ENCODE measurements around the gene KPTN. TPM values are rescaled to one million over a fixed set of nuclear protein-coding genes. Genes with fewer than 3 reads are reported as not detected.

KPTN gene
- total and polyA plus RNA-seq, 2 experiments from 2014 or later = 10.4 to 20.6 TPM

DNA sequence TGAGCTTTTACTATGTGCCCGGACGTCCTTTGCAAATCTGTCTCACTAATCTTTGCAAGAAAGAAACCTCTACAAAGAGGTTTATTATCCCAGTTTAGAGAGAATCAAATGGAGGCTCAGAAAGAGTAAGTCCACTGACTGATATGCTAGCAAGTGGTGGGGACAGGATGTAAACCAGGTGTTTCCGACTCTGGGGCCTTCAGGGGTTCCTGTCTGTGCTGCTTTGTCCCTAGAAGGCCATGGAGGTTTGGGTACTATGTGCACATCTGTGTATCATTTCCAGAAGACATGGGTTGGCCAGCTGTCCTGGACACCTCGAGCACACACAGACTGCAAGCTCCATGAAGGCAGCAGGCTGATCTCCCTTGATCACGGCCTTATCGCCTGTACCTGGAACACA lies 1.2 kb upstream of the KPTN start:
- Histone ChIP-seq H3K27ac (peak overlapping the region; percentile 10), H3K9me3 (ENCODE audit: low read depth) (no peaks in the 10 kb centered on the region), H3K27me3 (no peaks in the 10 kb centered on the region), H3K4me1 (ENCODE audit: low read depth) (no peaks in the 10 kb centered on the region), H3K4me3 (no peak overlapping the region), H3K36me3 (peaks cover 2% of the 10 kb centered on the region)
- DNase-seq (ENCODE audit: low read depth in 1 of 2, low spot score in 1 of 2) = no peak
- TF ChIP-seq, protein P1, sequence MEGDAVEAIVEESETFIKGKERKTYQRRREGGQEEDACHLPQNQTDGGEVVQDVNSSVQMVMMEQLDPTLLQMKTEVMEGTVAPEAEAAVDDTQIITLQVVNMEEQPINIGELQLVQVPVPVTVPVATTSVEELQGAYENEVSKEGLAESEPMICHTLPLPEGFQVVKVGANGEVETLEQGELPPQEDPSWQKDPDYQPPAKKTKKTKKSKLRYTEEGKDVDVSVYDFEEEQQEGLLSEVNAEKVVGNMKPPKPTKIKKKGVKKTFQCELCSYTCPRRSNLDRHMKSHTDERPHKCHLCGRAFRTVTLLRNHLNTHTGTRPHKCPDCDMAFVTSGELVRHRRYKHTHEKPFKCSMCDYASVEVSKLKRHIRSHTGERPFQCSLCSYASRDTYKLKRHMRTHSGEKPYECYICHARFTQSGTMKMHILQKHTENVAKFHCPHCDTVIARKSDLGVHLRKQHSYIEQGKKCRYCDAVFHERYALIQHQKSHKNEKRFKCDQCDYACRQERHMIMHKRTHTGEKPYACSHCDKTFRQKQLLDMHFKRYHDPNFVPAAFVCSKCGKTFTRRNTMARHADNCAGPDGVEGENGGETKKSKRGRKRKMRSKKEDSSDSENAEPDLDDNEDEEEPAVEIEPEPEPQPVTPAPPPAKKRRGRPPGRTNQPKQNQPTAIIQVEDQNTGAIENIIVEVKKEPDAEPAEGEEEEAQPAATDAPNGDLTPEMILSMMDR (IDR thresholded peaks at IDR 0.05; ENCODE audit: low read depth, low read length) = no peak

DNA sequence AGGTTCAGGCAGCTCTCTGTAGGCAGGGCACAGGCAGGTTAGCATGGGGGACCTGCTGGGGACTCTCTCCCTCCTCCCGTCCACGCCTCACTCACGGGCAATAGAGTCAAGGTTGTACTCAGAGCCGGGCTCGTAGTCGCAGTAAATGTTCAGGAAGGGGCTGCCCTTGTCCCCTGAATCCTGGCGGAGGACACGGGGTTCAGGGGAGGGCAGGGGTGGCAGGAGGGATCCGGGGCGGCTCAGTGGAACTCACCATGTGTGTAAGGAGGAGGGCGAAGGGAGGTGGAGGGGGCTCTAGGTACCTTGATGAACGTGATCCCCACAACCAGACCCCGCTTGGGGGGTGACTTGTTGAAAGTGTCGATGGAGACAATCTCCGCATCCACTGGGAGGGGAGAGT lies 819 bp downstream of the KPTN start:
- TF ChIP-seq, protein P1 (IDR thresholded peaks at IDR 0.05; ENCODE audit: low read depth, low read length) = no peak
- H3K4me3 ChIP-seq = no peak overlapping the region
- DNase-seq (ENCODE audit: low read depth in 1 of 2, low spot score in 1 of 2) = no peak

DNA sequence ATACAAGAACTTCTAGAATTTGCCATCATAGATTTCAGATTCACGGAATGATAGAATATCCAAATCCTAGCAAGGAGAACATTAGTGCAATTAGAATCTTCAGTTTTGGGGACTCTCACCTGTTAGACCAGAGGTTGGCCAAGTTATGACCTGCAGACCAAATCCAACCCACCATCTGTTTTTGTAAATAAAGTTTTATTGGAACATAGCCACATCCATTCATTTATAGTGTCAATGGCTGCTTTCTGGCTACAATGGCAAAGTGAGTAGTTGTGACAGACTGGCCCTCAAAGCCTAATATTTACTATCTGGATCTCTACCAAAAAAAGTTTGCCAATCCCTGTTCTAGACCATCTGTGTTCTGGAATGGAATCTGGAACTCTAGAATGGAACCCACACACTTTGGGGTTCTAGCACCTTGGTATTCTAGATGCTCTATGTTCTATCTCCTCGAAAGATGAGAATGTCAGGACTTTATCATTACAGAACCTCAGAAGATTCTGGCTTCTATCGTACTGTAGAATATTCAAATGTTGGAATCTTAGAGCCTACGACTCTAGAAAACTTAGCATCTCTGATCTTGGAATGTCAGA lies 2.5 kb downstream of the KPTN start:
- Histone ChIP-seq H3K4me1 (ENCODE audit: low read depth) (no peaks in the 10 kb centered on the region), H3K27ac (no peak overlapping the region), H3K9me3 (ENCODE audit: low read depth) (no peaks in the 10 kb centered on the region), H3K4me3 (no peak overlapping the region), H3K36me3 (no peaks in the 10 kb centered on the region), H3K27me3 (no peaks in the 10 kb centered on the region)
- TF ChIP-seq, protein P1 (IDR thresholded peaks at IDR 0.05; ENCODE audit: low read depth, low read length) = no peak
- no peak for DNase-seq (ENCODE audit: low read depth in 1 of 2, low spot score in 1 of 2)

More for the DNA sequence above, 819 bp downstream of the KPTN start:
- H3K4me1 ChIP-seq (ENCODE audit: low read depth) = no peaks in the 10 kb centered on the region
- no peaks in the 10 kb centered on the region for H3K27me3 ChIP-seq
- no peak overlapping the region for H3K27ac ChIP-seq
- H3K9me3 ChIP-seq (ENCODE audit: low read depth) = no peaks in the 10 kb centered on the region
- H3K36me3 ChIP-seq = no peaks in the 10 kb centered on the region

DNA sequence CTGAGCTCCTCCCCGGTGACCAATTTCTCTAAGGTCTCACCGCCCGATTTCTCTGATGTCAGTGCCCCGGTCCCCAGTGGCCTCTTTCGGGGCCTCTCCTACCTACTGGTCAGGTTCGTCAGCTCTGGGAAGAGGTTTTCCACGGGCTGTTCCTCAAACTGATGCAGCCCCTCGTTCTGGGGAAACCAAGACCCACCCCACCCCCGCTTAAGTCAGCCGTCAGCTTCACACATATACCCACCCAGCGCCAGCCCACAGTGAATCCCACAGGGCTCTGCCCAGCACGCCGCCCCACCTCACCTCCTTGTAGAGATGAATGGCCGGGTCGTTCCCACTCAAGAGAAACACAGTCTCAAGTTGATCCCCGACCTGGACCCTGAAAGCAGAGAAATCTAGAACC lies 3.4 kb downstream of the KPTN start:
- TF ChIP-seq, protein P1 (IDR thresholded peaks at IDR 0.05; ENCODE audit: low read depth, low read length) = no peak
- H3K4me3 ChIP-seq = no peak overlapping the region
- H3K36me3 ChIP-seq = no peaks in the 10 kb centered on the region
- no peaks in the 10 kb centered on the region for H3K4me1 ChIP-seq (ENCODE audit: low read depth)
- no peaks in the 10 kb centered on the region for H3K9me3 ChIP-seq (ENCODE audit: low read depth)
- H3K27me3 ChIP-seq = no peaks in the 10 kb centered on the region
- DNase-seq (ENCODE audit: low read depth in 1 of 2, low spot score in 1 of 2) = no peak
- H3K27ac ChIP-seq = no peak overlapping the region

DNA sequence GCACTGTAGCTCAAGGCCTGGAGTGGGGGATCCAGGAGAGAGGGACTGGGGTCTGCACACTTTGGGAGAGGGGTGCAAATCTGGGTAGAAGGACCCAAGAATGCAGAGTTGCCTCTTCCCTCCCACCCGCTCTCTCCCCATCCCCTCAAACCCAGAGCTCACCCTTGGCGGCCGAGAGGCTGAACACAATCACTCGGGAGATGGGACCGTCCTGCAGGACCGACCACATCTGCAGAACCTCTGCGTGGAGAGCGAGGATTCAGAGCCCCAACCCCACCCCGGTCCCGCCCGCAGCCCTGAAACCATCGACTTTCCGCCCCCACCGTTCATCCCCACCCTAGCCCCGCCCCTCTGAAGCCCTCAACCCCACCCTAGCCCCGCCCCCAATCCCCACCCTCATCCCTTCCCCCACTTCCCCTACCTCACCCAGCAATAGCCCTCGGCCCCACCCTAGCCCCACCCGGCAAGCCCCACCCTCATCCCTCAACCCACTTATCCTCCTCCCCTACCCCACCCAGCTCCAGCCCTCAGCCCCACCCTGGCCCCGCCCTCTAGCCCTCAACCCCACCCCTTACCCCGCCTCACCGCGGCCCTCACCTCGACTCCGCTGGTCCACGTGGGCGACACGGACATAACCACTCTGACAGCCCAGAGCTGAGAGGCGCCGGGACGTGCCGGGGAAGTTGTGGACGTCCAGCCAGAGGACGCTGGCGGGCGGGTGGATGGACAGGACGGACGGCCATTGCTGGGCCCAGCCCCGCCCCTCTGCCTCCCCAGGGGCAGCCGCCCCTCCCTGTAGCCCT lies 4.1 kb downstream of the KPTN start:
- no peaks in the 10 kb centered on the region for H3K9me3 ChIP-seq (ENCODE audit: low read depth)
- H3K36me3 ChIP-seq = no peaks in the 10 kb centered on the region
- no peaks in the 10 kb centered on the region for H3K27me3 ChIP-seq
- TF ChIP-seq, protein P1 (IDR thresholded peaks at IDR 0.05; ENCODE audit: low read depth, low read length) = no peak
- H3K4me1 ChIP-seq (ENCODE audit: low read depth) = no peaks in the 10 kb centered on the region
- DNase-seq (ENCODE audit: low read depth in 1 of 2, low spot score in 1 of 2) = peak; percentile 39 to 56
- no peak overlapping the region for H3K4me3 ChIP-seq
- no peak overlapping the region for H3K27ac ChIP-seq

All from cardiac muscle cell (in vitro differentiated cells and primary cell).